GM12874 (cell line): Measurements from ENCODE around the gene ANKS1B.
A peak's percentile ranks its signal among the peaks of the same experiment; 100 is the strongest.

Experiments used
- CTCF ChIP-seq: IDR thresholded peaks from 2 replicates; pipeline ENCODE4 v1.5.1; 2011; ENCODE audit warnings: low read depth, mild to moderate bottlenecking, control low read depth, low read length, moderate library complexity; ENCODE audit not compliant: insufficient read depth

The ANKS1B gene

GRCh38 chr12:98945864-98946263 lies 1038.9 kb downstream of the ANKS1B start:
- TF ChIP-seq CTCF = no peak

GRCh38 chr12:98939926-98940325 lies 1044.8 kb downstream of the ANKS1B start:
- no peak for TF ChIP-seq CTCF

GRCh38 chr12:98939350-98939749 lies 1045.4 kb downstream of the ANKS1B start:
- TF ChIP-seq CTCF = peak; percentile 47

GRCh38 chr12:98935847-98936246 lies 1048.9 kb downstream of the ANKS1B start:
- TF ChIP-seq CTCF = no peak

GRCh38 chr12:98922871-98923270 lies 1061.9 kb downstream of the ANKS1B start:
- TF ChIP-seq CTCF = no peak

- no peak for TF ChIP-seq CTCF
Measured at GRCh38 chr12:98918176-98918863, 1066.4 kb downstream of the ANKS1B start.

GRCh38 chr12:98916106-98916505 lies 1068.6 kb downstream of the ANKS1B start:
- TF ChIP-seq CTCF = no peak

GRCh38 chr12:98912401-98912974 lies 1072.2 kb downstream of the ANKS1B start:
- TF ChIP-seq CTCF = no peak
